Kidney glomerular epithelial cell (primary cell): ENCODE results near the gene ZNF436.

Experiments
- DNase-seq: peaks from one replicate; lab custom pipeline; 2025; lab: John Stamatoyannopoulos, UW

The ZNF436 gene

DNA sequence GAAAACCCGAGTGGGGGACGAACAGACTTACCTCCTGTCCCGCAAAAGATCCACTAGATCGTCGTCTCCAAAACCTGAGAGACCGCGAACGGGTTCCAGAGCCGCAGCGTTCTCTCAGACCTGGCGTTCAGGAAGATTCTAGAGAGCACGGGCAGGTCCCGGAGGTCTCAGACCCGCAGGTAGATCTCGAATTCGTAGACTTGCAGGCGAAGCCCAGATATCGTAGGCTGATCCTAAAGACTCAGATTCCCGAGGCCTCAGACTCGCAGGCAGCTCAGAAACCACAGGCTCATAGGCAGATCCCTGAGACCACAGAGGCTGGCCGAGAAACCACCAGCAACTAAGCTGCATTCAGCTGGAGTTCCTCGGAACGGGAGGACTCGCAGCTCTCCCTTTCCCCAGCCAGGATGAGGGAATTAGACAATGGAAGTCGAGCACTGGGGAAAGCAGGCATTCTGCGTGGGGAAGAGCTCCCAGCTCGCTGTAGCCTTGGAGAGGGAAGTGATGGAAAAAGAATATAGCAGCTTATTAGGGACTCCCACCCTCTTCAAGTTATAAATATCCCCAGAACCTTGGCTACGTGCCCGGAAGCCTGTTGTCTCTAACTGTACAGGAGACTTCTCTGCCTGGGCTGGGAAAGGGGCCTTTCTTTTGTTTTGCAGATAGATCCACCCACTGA, at the start of gene ZNF436:
Gene ZNF436 (minus strand): TSS at position 502 of the 679 bp plus-strand sequence. CDS start 1,831 bp downstream, outside the sequence.
- peak; percentile 52 for DNase-seq

GRCh38 chr1:23419180-23419579, 49.5 kb upstream of the ZNF436 start:
- DNase-seq, result no peak

GRCh38 chr1:23417570-23417969, 47.9 kb upstream of the ZNF436 start:
- no peak for DNase-seq

DNA sequence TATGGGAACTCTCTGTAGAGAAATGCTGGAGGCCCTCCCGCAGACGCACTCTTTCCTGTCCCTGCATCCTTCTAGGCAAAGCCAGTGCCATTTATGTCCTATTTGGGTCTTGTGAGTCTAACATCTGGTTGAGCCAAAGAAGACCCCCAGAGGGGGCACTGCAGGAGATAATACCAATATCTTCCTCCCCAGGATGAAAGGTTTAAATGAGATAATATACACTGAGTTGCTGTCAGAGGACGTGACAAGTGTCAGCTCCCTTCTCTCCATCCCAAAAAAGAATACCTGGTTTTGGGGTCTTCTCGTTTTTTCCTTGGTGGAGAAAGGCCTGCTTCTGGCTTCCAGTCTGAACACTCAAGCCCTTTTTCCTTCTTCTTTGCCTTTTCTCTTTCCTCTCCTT, 47.3 kb upstream of the ZNF436 start:
- DNase-seq, result no peak

GRCh38 chr1:23408797-23409290, 39.2 kb upstream of the ZNF436 start:
- no peak for DNase-seq

DNA sequence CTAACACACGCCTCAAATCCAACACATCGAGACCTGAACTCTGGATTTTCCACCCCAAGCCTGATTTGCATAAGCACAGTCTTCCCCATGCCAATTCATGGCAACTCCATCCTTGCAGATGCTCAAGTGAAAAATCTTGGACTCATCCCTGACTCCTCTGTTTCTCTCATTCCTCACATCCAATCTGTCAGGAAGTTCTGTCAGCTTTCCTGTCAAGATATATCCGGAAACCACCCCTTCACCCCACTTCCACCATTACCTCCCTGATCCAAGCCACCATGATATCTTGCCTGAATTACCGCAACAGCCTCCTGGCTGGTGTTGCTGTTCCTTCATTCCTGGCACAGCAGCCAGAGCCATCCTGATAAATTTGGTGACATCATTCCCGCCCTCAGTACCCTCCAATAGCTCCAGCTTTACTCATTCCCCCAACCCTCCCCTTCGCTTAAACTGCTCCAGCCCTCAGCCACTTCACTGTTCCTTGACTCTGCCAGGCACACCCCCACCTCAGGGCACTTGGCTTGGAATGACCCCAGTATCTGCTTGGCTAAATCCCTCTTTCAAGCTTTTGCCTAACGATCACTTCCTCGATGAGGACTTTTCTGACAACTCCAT, 37.5 kb upstream of the ZNF436 start:
- no peak for DNase-seq

DNA sequence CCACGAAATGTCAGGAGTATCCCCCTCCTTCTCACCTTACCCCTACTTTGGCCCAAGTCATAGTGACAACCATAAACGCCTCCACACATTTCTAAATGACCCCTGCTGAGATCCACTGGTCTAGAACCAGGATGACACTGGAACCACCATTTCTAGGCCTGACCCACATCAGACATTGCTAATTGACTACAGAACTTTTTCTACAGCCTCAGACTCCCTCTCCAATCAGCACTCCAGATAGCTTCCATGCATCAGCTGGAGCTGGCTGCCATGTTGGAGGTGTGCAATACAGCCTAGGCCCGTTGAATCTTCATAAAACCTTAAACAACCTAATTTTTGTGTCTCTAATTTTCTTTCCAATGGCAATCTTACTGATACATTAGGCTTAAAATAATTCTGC, 36.3 kb upstream of the ZNF436 start:
- DNase-seq, result no peak

- peak; percentile 99 for DNase-seq
Observed at GRCh38 chr1:23403735-23404486, 34.3 kb upstream of the ZNF436 start.

DNA sequence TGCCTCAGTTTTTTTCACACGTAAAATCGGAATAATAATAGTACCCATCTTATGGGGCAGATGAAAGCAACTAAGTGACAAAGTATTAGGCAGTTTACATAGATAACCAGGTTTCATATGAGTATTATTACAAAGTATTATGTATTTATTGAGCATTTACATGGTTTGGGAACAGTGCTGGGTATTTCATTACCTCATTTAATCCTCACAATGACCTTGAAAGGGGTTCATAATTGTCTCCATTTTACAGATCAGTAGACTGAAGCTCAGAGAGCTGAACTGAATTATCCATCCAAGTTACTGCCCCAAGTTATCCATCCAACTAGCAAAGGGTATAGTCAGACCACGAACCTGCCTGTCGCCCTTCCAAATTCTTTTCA, 33.7 kb upstream of the ZNF436 start:
- DNase-seq, result no peak

DNA sequence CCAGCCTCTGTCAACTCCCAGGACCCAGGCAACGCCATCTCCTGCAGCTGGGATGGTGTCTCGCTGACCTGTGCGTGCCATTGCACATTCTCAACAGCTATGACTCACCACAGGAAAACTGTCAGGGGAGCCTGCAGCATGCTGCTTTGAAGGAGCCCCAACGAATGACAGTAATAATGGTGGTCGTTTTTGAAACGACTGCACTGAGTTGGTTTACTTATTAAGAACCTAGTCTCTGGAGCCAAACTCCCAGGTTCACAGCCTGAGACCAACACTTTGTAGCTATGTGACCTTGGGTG, 33.4 kb upstream of the ZNF436 start:
- DNase-seq, result peak; percentile 52

GRCh38 chr1:23402286-23403037, 32.8 kb upstream of the ZNF436 start:
- no peak for DNase-seq

DNA sequence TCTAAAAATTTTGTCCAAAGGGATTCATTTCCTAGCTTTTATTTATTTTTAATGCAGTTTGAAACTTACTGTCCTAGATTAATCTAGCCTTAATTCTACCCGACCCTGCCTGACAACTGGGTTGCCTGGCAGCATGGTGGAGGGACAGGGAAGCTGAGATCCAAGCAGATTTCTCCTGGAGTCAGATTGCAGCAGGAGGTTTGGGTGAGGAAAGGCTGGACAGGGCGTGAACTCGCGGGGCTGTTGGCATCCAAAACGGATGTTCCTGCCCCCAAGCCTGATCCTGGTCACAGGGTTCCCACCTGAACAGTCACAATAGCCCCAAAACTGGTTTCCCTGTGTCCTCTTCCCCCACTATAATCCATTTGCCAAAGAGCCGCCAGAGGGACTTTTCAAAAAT, 31.7 kb upstream of the ZNF436 start:
- DNase-seq, result no peak

GRCh38 chr1:23400324-23401114, 30.9 kb upstream of the ZNF436 start:
- DNase-seq, result no peak

DNA sequence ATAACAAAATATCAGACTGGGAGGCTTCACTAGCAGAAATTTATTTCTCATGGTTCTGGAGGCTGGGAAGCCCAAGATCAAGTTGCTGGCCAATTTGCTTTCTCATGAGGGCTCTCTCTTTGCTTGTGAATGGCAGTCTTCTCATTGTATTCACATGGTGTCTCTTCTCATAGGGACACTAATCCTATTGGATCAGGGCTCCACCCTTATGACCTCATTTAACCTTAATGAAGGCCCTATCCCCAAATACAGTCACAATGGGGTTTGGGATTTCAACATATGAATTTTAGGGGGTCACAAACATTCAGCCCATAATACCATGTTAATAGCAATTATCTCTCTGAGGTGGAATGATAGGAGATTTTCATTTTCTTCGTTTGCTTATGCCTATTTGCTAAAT, 29.6 kb upstream of the ZNF436 start:
- DNase-seq, result no peak

GRCh38 chr1:23397908-23398307, 28.3 kb upstream of the ZNF436 start:
- no peak for DNase-seq

DNA sequence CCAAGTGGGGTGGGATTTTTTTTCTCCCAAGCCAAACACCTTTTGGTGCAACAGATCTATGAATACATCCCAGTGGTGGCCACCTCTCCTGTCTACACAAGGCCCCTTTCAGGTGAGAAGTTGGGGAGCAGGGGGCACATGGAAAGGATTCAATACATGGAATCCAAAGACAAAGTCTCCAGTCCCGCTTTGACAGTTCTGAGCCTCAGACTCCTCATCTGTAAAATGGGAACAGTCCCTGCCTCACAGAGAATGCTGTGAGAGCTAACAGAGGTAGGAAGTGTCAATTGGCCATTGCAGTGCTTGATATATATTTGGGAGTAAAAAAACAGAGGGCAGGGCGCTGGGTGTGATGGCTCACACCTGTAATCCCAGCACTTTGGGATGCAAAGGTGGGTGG, 26.7 kb upstream of the ZNF436 start:
- no peak for DNase-seq

GRCh38 chr1:23395849-23396248, 26.2 kb upstream of the ZNF436 start:
- no peak for DNase-seq

GRCh38 chr1:23395154-23395724, 25.6 kb upstream of the ZNF436 start:
- no peak for DNase-seq

GRCh38 chr1:23394684-23395083, 25.0 kb upstream of the ZNF436 start:
- DNase-seq, result no peak

GRCh38 chr1:23394181-23394580, 24.5 kb upstream of the ZNF436 start:
- no peak for DNase-seq

DNA sequence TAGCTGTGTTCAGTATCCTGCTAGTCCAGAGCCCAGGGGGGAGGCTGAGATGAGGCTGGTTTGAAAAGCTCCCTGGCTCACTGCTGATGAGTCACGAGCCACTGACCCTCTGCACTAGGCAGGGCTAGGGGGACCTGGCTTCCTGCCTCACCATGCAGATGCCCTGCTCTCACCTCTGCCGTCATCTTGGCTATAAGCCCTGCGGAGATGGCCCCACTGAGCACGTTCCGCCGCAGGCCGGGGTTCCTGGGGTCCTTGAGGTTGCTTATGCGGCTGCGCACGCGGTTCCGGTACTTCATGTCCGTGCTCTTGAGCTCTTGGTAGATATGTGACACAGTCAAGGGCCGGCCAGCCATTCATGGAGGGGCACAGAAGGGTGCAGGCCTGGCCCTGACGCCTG, 24.1 kb upstream of the ZNF436 start:
- peak; percentile 22 for DNase-seq
